IMR-90 (cell line): Measurements from ENCODE around the gene PTBP2. TPM values are rescaled to one million over a fixed set of nuclear protein-coding genes. Genes with fewer than 3 reads are reported as not detected.

Experiments
- ATAC-seq: fragments of 200-7000 bp; cut with Tn5 transposase; 2 replicates; pipeline ENCODE4 v1.9.1; 2020; ENCODE audit warnings: low read depth, mild to moderate bottlenecking, moderate library complexity
- BruUV-seq: library from RNA; stranded (reverse); fragments of 400-500 nt; replicated peaks from 2 replicates; lab custom pipeline; 2021; lab: Mats Ljungman, UMichigan
- CTCF ChIA-PET: fragments of 300-600 bp; formaldehyde crosslinking; extraction: SDS; loops from one replicate; lab custom pipeline; 2021; ENCODE audit warnings: antibody characterized with exemption; lab: Yijun Ruan, JAX
- POLR2A ChIA-PET: fragments of 300-600 bp; sonication (Branson Sonifier 250); formaldehyde crosslinking; loops from one replicate; lab custom pipeline; 2022; ENCODE audit warnings: antibody characterized with exemption; ENCODE audit not compliant: unreplicated experiment; lab: Charles Lee
- DNase-seq: peaks from one replicate; pipeline ENCODE4 v3.0.0; 2013
- H2AFZ ChIP-seq: replicated peaks from 2 replicates; pipeline ENCODE3; 2013; ENCODE audit warnings: low read length, mild to moderate bottlenecking; ENCODE audit not compliant: poor library complexity
- H2AK5ac ChIP-seq: 2 replicates; pipeline ENCODE4 v1.6.1; 2013; ENCODE audit warnings: low read depth, low read length, inconsistent platforms
- H2AK9ac ChIP-seq: replicated peaks from 2 replicates; pipeline ENCODE3; 2013; ENCODE audit warnings: mild to moderate bottlenecking, low read depth, low read length, moderate library complexity; ENCODE audit not compliant: poor library complexity
- H2BK120ac ChIP-seq: 2 replicates; pipeline ENCODE4 v1.6.1; 2013; ENCODE audit warnings: low read depth, low read length, inconsistent platforms
- H2BK15ac ChIP-seq: 3 replicates; pipeline ENCODE4 v1.6.1; 2013; ENCODE audit warnings: low read depth, low read length, inconsistent platforms
- H2BK20ac ChIP-seq: 2 replicates; pipeline ENCODE4 v1.6.1; 2013; ENCODE audit warnings: low read depth, mild to moderate bottlenecking, inconsistent platforms, low read length, moderate library complexity
- H2BK5ac ChIP-seq: 2 replicates; pipeline ENCODE4 v1.6.1; 2013; ENCODE audit warnings: mild to moderate bottlenecking, low read depth, low read length, inconsistent platforms; ENCODE audit not compliant: poor library complexity, severe bottlenecking
- H3K14ac ChIP-seq: replicated peaks from 2 replicates; pipeline ENCODE4 v1.6.1; 2013; ENCODE audit warnings: low read depth, low read length, inconsistent platforms
- H3K18ac ChIP-seq: 2 replicates; pipeline ENCODE4 v1.6.1; 2013; ENCODE audit warnings: low read depth, low read length, control low read depth
- H3K23ac ChIP-seq: 2 replicates; pipeline ENCODE4 v1.6.1; 2013; ENCODE audit warnings: low read depth, low read length, inconsistent platforms
- H3K27ac ChIP-seq: 2 replicates; pipeline ENCODE4 v1.5.1; 2013; ENCODE audit warnings: mild to moderate bottlenecking, control low read depth, low read length; ENCODE audit not compliant: insufficient read depth
- H3K27me3 ChIP-seq: 2 replicates; pipeline ENCODE4 v1.6.1; 2013; ENCODE audit warnings: low read length; ENCODE audit not compliant: control insufficient read depth, insufficient read depth
- H3K36me3 ChIP-seq: 2 replicates; pipeline ENCODE4 v1.6.1; 2013; ENCODE audit warnings: low read length, mixed read lengths; ENCODE audit not compliant: control insufficient read depth, insufficient read depth
- H3K4ac ChIP-seq: 2 replicates; pipeline ENCODE4 v1.6.1; 2013; ENCODE audit warnings: low read depth, low read length, inconsistent platforms
- H3K4me1 ChIP-seq: 2 replicates; pipeline ENCODE4 v1.6.1; 2013; ENCODE audit warnings: low read length, mixed read lengths; ENCODE audit not compliant: control insufficient read depth, insufficient read depth
- H3K4me2 ChIP-seq: 2 replicates; pipeline ENCODE4 v1.6.1; 2013; ENCODE audit warnings: low read depth, mild to moderate bottlenecking, control low read depth, low read length, moderate library complexity
- H3K4me3 ChIP-seq: 2 replicates; pipeline ENCODE4 v1.5.1; 2013; ENCODE audit warnings: low read depth, mild to moderate bottlenecking, control low read depth, low read length, moderate library complexity; ENCODE audit not compliant: insufficient read depth
- H3K56ac ChIP-seq: 2 replicates; pipeline ENCODE4 v1.6.1; 2013; ENCODE audit warnings: low read length, inconsistent platforms; ENCODE audit not compliant: insufficient read depth; ENCODE audit errors: extremely low read depth
- H3K79me1 ChIP-seq, 2 experiments: 2 replicates each; pipeline ENCODE4 v1.6.1; 2013; ENCODE audit warnings: low read length in 2 of 2, inconsistent platforms in 1 of 2, low read depth in 1 of 2
- H3K9ac ChIP-seq: 2 replicates; pipeline ENCODE4 v1.6.1; 2013; ENCODE audit warnings: low read depth, low read length, control low read depth
- H3K9me1 ChIP-seq: 2 replicates; pipeline ENCODE4 v1.6.1; 2013; ENCODE audit warnings: low read length, inconsistent platforms; ENCODE audit not compliant: insufficient read depth
- H3K9me3 ChIP-seq: 2 replicates; pipeline ENCODE4 v1.6.1; 2013; ENCODE audit warnings: low read length; ENCODE audit not compliant: control insufficient read depth, insufficient read depth
- H4K20me1 ChIP-seq: 2 replicates; pipeline ENCODE4 v1.6.1; 2013; ENCODE audit warnings: low read length, inconsistent platforms; ENCODE audit not compliant: insufficient read depth
- H4K5ac ChIP-seq: 2 replicates; pipeline ENCODE4 v1.6.1; 2013; ENCODE audit warnings: mild to moderate bottlenecking, low read depth, low read length, control low read depth
- H4K8ac ChIP-seq, 2 experiments: 2 replicates each; pipeline ENCODE4 v1.6.1; 2013; ENCODE audit warnings: low read depth in 2 of 2, low read length in 2 of 2, control low read depth in 1 of 2, inconsistent platforms in 1 of 2
- H4K91ac ChIP-seq: 2 replicates; pipeline ENCODE4 v1.6.1; 2013; ENCODE audit warnings: low read depth, low read length, inconsistent platforms; ENCODE audit not compliant: insufficient read depth
- BHLHE40 ChIP-seq: fragments of 150-350 bp; IDR thresholded peaks from 2 replicates; pipeline ENCODE4 v1.6.1; 2016; ENCODE audit warnings: mild to moderate bottlenecking, low read depth, low read length
- CEBPB ChIP-seq: IDR thresholded peaks from 2 replicates; pipeline ENCODE4 v1.6.1; 2012; ENCODE audit warnings: low read depth, low read length, improper control_type of control experiment
- CHD1 ChIP-seq: IDR thresholded peaks from 2 replicates; pipeline ENCODE4 v1.6.1; 2012; ENCODE audit warnings: low read depth, low read length, improper control_type of control experiment
- CTCF ChIP-seq: conservative IDR thresholded peaks from 2 replicates; pipeline ENCODE4 v1.5.1; 2012; ENCODE audit warnings: mild to moderate bottlenecking, low read depth, low read length, improper control_type of control experiment
- ELK1 ChIP-seq: fragments of 150-350 bp; IDR thresholded peaks from 2 replicates; pipeline ENCODE4 v1.6.1; 2016; ENCODE audit warnings: low read depth, mild to moderate bottlenecking, low read length, moderate library complexity, borderline replicate concordance
- FOS ChIP-seq: fragments of 150-350 bp; IDR thresholded peaks from 2 replicates; pipeline ENCODE4 v1.6.1; 2016; ENCODE audit warnings: low read depth, low read length
- MAFK ChIP-seq: IDR thresholded peaks from 2 replicates; pipeline ENCODE4 v1.6.1; 2012; ENCODE audit warnings: low read depth, low read length, improper control_type of control experiment
- MAZ ChIP-seq: IDR thresholded peaks from 2 replicates; pipeline ENCODE4 v1.6.1; 2012; ENCODE audit warnings: low read depth, mild to moderate bottlenecking, low read length, improper control_type of control experiment, moderate library complexity, borderline replicate concordance
- MXI1 ChIP-seq: IDR thresholded peaks from 2 replicates; pipeline ENCODE4 v1.6.1; 2012; ENCODE audit warnings: low read depth, mild to moderate bottlenecking, low read length, moderate library complexity, borderline replicate concordance
- NFE2L2 ChIP-seq: fragments of 150-350 bp; IDR thresholded peaks from 2 replicates; pipeline ENCODE4 v1.6.1; 2016; ENCODE audit warnings: low read depth, mild to moderate bottlenecking, low read length
- POLR2A ChIP-seq: IDR thresholded peaks from 2 replicates; pipeline ENCODE4 v1.6.1; 2012; ENCODE audit warnings: mild to moderate bottlenecking, low read depth, low read length
- RAD21 ChIP-seq: IDR thresholded peaks from 2 replicates; pipeline ENCODE4 v1.6.1; 2012; ENCODE audit warnings: low read length, improper control_type of control experiment
- RFX5 ChIP-seq: IDR thresholded peaks from 2 replicates; pipeline ENCODE4 v1.8.0; 2012; ENCODE audit warnings: low read depth, mild to moderate bottlenecking, low read length, moderate library complexity
- SMC3 ChIP-seq: fragments of 150-350 bp; IDR thresholded peaks from 2 replicates; pipeline ENCODE4 v1.6.1; 2016; ENCODE audit warnings: low read depth, mild to moderate bottlenecking, antibody characterized with exemption, low read length, moderate library complexity
- USF2 ChIP-seq: fragments of 150-350 bp; IDR thresholded peaks from 2 replicates; pipeline ENCODE4 v1.6.1; 2017; ENCODE audit warnings: mild to moderate bottlenecking, antibody characterized with exemption, low read length, low read depth
- WGBS, 2 experiments: methylation state at CpG; one replicate each; pipeline versions ENCODE4 v1.1.5 to v1.1.7; 2013; ENCODE audit warnings: missing lambda C conversion rate in 2 of 2; ENCODE audit not compliant: insufficient read length in 1 of 2; ENCODE audit errors: extremely low coverage in 2 of 2; 5-methylcytosine and 5-hydroxymethylcytosine counted together
- dilution Hi-C: fragments of 300-500 bp; cut with HindIII; formaldehyde crosslinking; loops from one replicate; pipeline ENCODE4 v1.14.3; 2018; ENCODE audit warnings: low sequenced_read_pairs; ENCODE audit not compliant: unreplicated experiment
- in situ Hi-C: fragments of 300-500 bp; cut with MboI; formaldehyde crosslinking; loops from 3 replicates; pipeline ENCODE4 v1.14.3; 2019; ENCODE audit warnings: low sequenced_read_pairs, inconsistent platforms, mixed read lengths
- intact Hi-C: fragments of 100-400 bp; cut with micrococcal nuclease; formaldehyde crosslinking; loops from 2 replicates; pipeline ENCODE4 v1.10.0; 2022
- polyA plus RNA-seq, 3 experiments: library from polyadenylated mRNA; depleted of rRNA; stranded (reverse); fragments of >200 nt; gene quantifications; 2 replicates each; pipeline ENCODE4 v1.2.3, GENCODE V29; 2012; ENCODE audit warnings: low replicate concordance in 1 of 3
- total RNA-seq: library from RNA; depleted of rRNA; stranded (reverse); fragments of >200 nt; gene quantifications from 2 replicates; pipeline ENCODE4 v1.2.3, GENCODE V29; 2012

PTBP2 gene
- total and polyA plus RNA-seq, 2 of the 4 experiments (the other 2 are of a cell fraction) = 9.7 to 37.8 TPM

GRCh38 chr1:96703186-96703585, 18.4 kb upstream of the PTBP2 start:
- no peaks in the 10 kb centered on the region for H3K27me3 ChIP-seq
- H4K20me1 ChIP-seq = no peaks in the 10 kb centered on the region
- ChIA-PET POLR2A (no interaction called here), CTCF (no interaction called here)
- no peak overlapping the region for H2AFZ ChIP-seq
- H3K18ac ChIP-seq = no peak overlapping the region
- H3K79me1 ChIP-seq = no peaks in the 10 kb centered on the region
- no peak overlapping the region for H2BK5ac ChIP-seq
- no peak overlapping the region for H3K4ac ChIP-seq
- no peak overlapping the region for H3K4me2 ChIP-seq
- H2AK5ac ChIP-seq = no peak overlapping the region
- no peaks in the 10 kb centered on the region for H3K9me3 ChIP-seq
- no peak overlapping the region for H2BK15ac ChIP-seq
- intact Hi-C loops (no loop called here), dilution Hi-C loops (no loop called here), in situ Hi-C loops (no loop called here)
- H3K36me3 ChIP-seq = no peaks in the 10 kb centered on the region
- H4K5ac ChIP-seq = no peak overlapping the region
- no peak overlapping the region for H3K56ac ChIP-seq
- TF ChIP-seq MXI1 (no peak), RFX5 (no peak), CHD1 (no peak), USF2 (no peak), MAZ (no peak), ELK1 (no peak), POLR2A (no peak), BHLHE40 (no peak), FOS (no peak), NFE2L2 (no peak), CEBPB (no peak), MAFK (no peak), CTCF (no peak), SMC3 (no peak), RAD21 (no peak)
- no peak overlapping the region for H2AK9ac ChIP-seq
- DNase-seq (peak; percentile 54), ATAC-seq (peak; percentile 27)
- H3K14ac ChIP-seq = no peak overlapping the region
- no peaks in the 10 kb centered on the region for H3K9me1 ChIP-seq
- H3K4me1 ChIP-seq = no peaks in the 10 kb centered on the region
- no peak overlapping the region for H3K27ac ChIP-seq
- no TSS peak for BruUV-seq
- H2BK20ac ChIP-seq = no peak overlapping the region
- WGBS, 2 experiments = no CpG with 5 or more reads among the region's 1 CpG
- no peak overlapping the region for H3K23ac ChIP-seq
- H2BK120ac ChIP-seq = no peak overlapping the region
- H4K8ac ChIP-seq = no peak overlapping the region
- no peak overlapping the region for H3K9ac ChIP-seq
- no peak overlapping the region for H4K91ac ChIP-seq
- H3K4me3 ChIP-seq = no peak overlapping the region
